Liver (tissue), 9 donors: ENCODE data around the gene LOXL3. TPM values are rescaled to one million over a fixed set of nuclear protein-coding genes. Genes with fewer than 3 reads are reported as not detected.

ENCODE experiments used
- DNase-seq: peaks from one replicate; pipeline ENCODE4 v3.0.0-alpha.2; 2017; ENCODE audit warnings: low spot score
- H3K27ac ChIP-seq, 2 donors: one replicate each; pipeline ENCODE4 v1.7.0; 2013; ENCODE audit warnings: inconsistent platforms in 2 of 2, low read length in 2 of 2, control low read depth in 1 of 2, low read depth in 1 of 2, mild to moderate bottlenecking in 1 of 2
- H3K27me3 ChIP-seq, 4 donors: one replicate each; pipeline versions ENCODE4 v1.6.1 to v1.7.0; 2013; ENCODE audit warnings: low read length in 3 of 4, inconsistent platforms in 1 of 4, mild to moderate bottlenecking in 1 of 4, moderate library complexity in 1 of 4; ENCODE audit not compliant: control insufficient read depth in 4 of 4, insufficient read depth in 4 of 4
- H3K36me3 ChIP-seq, 4 donors: one replicate each; pipeline versions ENCODE4 v1.6.1 to v1.7.0; 2013; ENCODE audit warnings: low read length in 3 of 4, mild to moderate bottlenecking in 3 of 4, low read depth in 1 of 4, moderate library complexity in 1 of 4; ENCODE audit not compliant: control insufficient read depth in 4 of 4, insufficient read depth in 3 of 4
- H3K4me1 ChIP-seq, 4 donors: one replicate each; pipeline versions ENCODE4 v1.6.1 to v1.7.0; 2013; ENCODE audit warnings: low read length in 3 of 4, mild to moderate bottlenecking in 3 of 4, moderate library complexity in 1 of 4; ENCODE audit not compliant: control insufficient read depth in 4 of 4, insufficient read depth in 4 of 4
- H3K4me3 ChIP-seq, 3 donors: one replicate each; pipeline versions ENCODE4 v1.6.1 to v1.7.0; 2013; ENCODE audit warnings: low read length in 3 of 3, control low read depth in 1 of 3, low read depth in 1 of 3, mild to moderate bottlenecking in 1 of 3
- H3K9ac ChIP-seq, 2 donors: one replicate each; pipeline ENCODE4 v1.7.0; 2013; ENCODE audit warnings: low read length in 2 of 2, mild to moderate bottlenecking in 2 of 2, moderate library complexity in 2 of 2, control low read depth in 1 of 2, low read depth in 1 of 2
- H3K9me3 ChIP-seq, 4 donors: one replicate each; pipeline versions ENCODE4 v1.6.1 to v1.7.0; 2013; ENCODE audit warnings: low read length in 3 of 4; ENCODE audit not compliant: control insufficient read depth in 4 of 4
- EGR1 ChIP-seq, 2 donors: IDR thresholded peaks; 2 replicates each; pipeline ENCODE4 v1.6.1; 2016 to 2018; ENCODE audit warnings: antibody characterized with exemption in 2 of 2, low read depth in 2 of 2
- FOXA1 ChIP-seq: IDR thresholded peaks from 2 replicates; pipeline ENCODE4 v1.6.1; 2016; ENCODE audit warnings: antibody characterized with exemption
- FOXA2 ChIP-seq: IDR thresholded peaks from 2 replicates; pipeline ENCODE4 v1.6.1; 2016; ENCODE audit warnings: antibody characterized with exemption
- GABPA ChIP-seq, 2 donors: IDR thresholded peaks in 1 of 2; conservative IDR thresholded peaks in 1 of 2; 2 replicates each; pipeline ENCODE4 v1.6.1; 2016; ENCODE audit warnings: antibody characterized with exemption in 2 of 2, mild to moderate bottlenecking in 1 of 2, moderate library complexity in 1 of 2
- HNF4G ChIP-seq: IDR thresholded peaks from 2 replicates; pipeline ENCODE4 v1.6.1; 2016; ENCODE audit warnings: antibody characterized with exemption
- NR2F2 ChIP-seq: IDR thresholded peaks from 2 replicates; pipeline ENCODE4 v1.6.1; 2016; ENCODE audit warnings: antibody characterized with exemption
- RAD21 ChIP-seq, 2 donors: IDR thresholded peaks; 2 replicates each; pipeline ENCODE4 v1.6.1; 2016; ENCODE audit warnings: antibody characterized with exemption in 2 of 2, mild to moderate bottlenecking in 2 of 2
- RXRA ChIP-seq, 2 donors: IDR thresholded peaks; 2 replicates each; pipeline ENCODE4 v1.6.1; 2017 to 2018; ENCODE audit warnings: antibody characterized with exemption in 2 of 2, mild to moderate bottlenecking in 1 of 2
- SP1 ChIP-seq: IDR thresholded peaks from 2 replicates; pipeline ENCODE4 v1.6.1; 2018; ENCODE audit warnings: antibody characterized with exemption, mild to moderate bottlenecking
- TAF1 ChIP-seq: conservative IDR thresholded peaks from 2 replicates; pipeline ENCODE4 v1.6.1; 2016; ENCODE audit warnings: antibody characterized with exemption, mild to moderate bottlenecking
- YY1 ChIP-seq: IDR thresholded peaks from 2 replicates; pipeline ENCODE4 v1.6.1; 2016; ENCODE audit warnings: antibody characterized with exemption, mild to moderate bottlenecking
- WGBS: extraction: QIAGEN DNeasy Blood & Tissue Kit; methylation state at CpG from one replicate; pipeline ENCODE4 v1.1.7; 2013; 5-methylcytosine and 5-hydroxymethylcytosine counted together
- polyA plus RNA-seq, 2 donors: library from polyadenylated mRNA; stranded (reverse) in 1 of 2; unstranded in 1 of 2; fragments of 200-250 nt in 1 of 2; fragments of >200 nt in 1 of 2; fragmentation: Nextera tagmentation in 1 of 2; extraction: Ambion mirVana in 1 of 2; gene quantifications; one replicate each; pipeline versions ENCODE4 v1.2.1 to v1.2.3, GENCODE V29; 2013 to 2015
- total RNA-seq, 2 donors: library from RNA; depleted of rRNA; stranded (reverse); fragments of >200 nt; gene quantifications; one replicate each; pipeline ENCODE4 v1.2.3, GENCODE V29; 2014
- TF ChIP-seq, protein P1 (sequence below): IDR thresholded peaks from 2 replicates; pipeline ENCODE4 v1.6.1; 2016; ENCODE audit warnings: antibody characterized with exemption
- TF ChIP-seq, protein P2 (sequence below): IDR thresholded peaks from 2 replicates; pipeline ENCODE4 v1.6.1; 2016; ENCODE audit warnings: antibody characterized with exemption
- TF ChIP-seq, protein P3 (sequence below): fragments of 150-350 bp; IDR thresholded peaks from 2 replicates; pipeline ENCODE4 v1.5.1; 2017; ENCODE audit warnings: improper control_type of control experiment, low read depth, low read length; ENCODE audit not compliant: missing input control
- TF ChIP-seq, protein P4 (sequence below): IDR thresholded peaks from 2 replicates; pipeline ENCODE4 v1.6.1; 2016; ENCODE audit warnings: antibody characterized with exemption, mild to moderate bottlenecking
- TF ChIP-seq, protein P5 (sequence below): IDR thresholded peaks from 2 replicates; pipeline ENCODE4 v1.6.1; 2016; ENCODE audit warnings: antibody characterized with exemption
- donor health status: healthy.
- donor health status: healthy.
- donor health status: healthy.
- donor health status: healthy.
- donor health status: healthy.

The LOXL3 gene
- total and polyA plus RNA-seq, 4 donors = 0.31 to 2.8 (median 1.3) TPM

DNA sequence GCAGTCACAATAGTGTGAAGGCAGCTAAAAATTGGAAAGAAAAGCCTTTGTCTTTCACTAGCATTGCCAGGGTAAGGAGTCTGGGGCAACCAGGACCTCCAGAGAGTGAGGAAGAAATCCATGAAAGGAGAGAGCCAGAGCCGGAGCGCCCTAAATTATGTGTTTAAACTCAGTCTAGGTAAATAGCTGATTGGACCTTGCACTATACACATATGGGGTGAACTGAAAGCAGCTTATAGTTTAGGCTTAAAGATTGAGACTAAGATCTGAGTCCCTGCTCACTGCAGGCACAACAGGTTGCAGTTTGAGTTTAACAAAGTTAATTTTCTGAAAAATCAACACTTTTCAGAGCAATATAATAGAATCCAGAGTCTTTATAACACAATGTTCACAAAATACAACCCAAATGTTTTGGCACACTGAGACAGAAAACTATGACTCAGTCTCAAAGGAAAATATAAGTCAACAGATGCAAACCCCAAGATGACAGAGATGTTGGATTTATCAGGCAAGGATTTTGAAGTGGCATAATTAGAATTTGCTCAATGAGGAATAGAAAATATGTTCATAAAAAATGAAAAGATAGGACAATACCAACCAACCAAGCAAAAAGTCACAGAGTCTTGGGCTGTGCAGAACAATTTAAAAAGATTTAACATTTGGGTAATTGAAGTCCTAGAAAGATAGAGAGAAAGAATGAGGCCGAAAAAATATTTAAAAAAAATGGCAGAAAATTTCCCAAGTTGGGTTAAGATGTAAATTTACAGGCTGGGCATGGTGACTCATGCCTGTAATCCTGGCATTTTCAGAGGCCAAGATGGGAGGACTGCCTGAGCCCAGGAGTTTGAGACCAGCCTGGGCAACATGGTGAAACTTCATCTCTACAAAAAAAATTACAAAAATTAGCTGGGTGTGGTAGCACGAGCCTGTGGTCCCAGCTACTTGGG lies 40.4 kb upstream of the LOXL3 start:
- no peak overlapping the region for H3K27ac ChIP-seq
- no peaks in the 10 kb centered on the region for H3K4me1 ChIP-seq
- H3K9me3 ChIP-seq = no peaks in the 10 kb centered on the region
- DNase-seq = no peak
- H3K9ac ChIP-seq = no peak overlapping the region
- peaks cover 0 to 4% (median under 1%) of the 10 kb centered on the region in 4 donors for H3K27me3 ChIP-seq
- TF ChIP-seq, protein P1, sequence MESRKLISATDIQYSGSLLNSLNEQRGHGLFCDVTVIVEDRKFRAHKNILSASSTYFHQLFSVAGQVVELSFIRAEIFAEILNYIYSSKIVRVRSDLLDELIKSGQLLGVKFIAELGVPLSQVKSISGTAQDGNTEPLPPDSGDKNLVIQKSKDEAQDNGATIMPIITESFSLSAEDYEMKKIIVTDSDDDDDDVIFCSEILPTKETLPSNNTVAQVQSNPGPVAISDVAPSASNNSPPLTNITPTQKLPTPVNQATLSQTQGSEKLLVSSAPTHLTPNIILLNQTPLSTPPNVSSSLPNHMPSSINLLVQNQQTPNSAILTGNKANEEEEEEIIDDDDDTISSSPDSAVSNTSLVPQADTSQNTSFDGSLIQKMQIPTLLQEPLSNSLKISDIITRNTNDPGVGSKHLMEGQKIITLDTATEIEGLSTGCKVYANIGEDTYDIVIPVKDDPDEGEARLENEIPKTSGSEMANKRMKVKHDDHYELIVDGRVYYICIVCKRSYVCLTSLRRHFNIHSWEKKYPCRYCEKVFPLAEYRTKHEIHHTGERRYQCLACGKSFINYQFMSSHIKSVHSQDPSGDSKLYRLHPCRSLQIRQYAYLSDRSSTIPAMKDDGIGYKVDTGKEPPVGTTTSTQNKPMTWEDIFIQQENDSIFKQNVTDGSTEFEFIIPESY = no peak
- TF ChIP-seq, protein P2, sequence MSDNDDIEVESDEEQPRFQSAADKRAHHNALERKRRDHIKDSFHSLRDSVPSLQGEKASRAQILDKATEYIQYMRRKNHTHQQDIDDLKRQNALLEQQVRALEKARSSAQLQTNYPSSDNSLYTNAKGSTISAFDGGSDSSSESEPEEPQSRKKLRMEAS = no peak
- TF ChIP-seq YY1 (no peak), SP1 (no peak), FOXA2 (no peak), TAF1 (no peak), EGR1 (IDR thresholded peaks at IDR 0.05; ENCODE audit: low read depth in 2 of 2) (no peak), HNF4G (no peak), RXRA (IDR thresholded peaks at IDR 0.05) (no peak), RAD21 (IDR thresholded peaks at IDR 0.05) (no peak), FOXA1 (no peak)
- TF ChIP-seq, protein P3, sequence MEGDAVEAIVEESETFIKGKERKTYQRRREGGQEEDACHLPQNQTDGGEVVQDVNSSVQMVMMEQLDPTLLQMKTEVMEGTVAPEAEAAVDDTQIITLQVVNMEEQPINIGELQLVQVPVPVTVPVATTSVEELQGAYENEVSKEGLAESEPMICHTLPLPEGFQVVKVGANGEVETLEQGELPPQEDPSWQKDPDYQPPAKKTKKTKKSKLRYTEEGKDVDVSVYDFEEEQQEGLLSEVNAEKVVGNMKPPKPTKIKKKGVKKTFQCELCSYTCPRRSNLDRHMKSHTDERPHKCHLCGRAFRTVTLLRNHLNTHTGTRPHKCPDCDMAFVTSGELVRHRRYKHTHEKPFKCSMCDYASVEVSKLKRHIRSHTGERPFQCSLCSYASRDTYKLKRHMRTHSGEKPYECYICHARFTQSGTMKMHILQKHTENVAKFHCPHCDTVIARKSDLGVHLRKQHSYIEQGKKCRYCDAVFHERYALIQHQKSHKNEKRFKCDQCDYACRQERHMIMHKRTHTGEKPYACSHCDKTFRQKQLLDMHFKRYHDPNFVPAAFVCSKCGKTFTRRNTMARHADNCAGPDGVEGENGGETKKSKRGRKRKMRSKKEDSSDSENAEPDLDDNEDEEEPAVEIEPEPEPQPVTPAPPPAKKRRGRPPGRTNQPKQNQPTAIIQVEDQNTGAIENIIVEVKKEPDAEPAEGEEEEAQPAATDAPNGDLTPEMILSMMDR = no peak
- TF ChIP-seq, protein P4, sequence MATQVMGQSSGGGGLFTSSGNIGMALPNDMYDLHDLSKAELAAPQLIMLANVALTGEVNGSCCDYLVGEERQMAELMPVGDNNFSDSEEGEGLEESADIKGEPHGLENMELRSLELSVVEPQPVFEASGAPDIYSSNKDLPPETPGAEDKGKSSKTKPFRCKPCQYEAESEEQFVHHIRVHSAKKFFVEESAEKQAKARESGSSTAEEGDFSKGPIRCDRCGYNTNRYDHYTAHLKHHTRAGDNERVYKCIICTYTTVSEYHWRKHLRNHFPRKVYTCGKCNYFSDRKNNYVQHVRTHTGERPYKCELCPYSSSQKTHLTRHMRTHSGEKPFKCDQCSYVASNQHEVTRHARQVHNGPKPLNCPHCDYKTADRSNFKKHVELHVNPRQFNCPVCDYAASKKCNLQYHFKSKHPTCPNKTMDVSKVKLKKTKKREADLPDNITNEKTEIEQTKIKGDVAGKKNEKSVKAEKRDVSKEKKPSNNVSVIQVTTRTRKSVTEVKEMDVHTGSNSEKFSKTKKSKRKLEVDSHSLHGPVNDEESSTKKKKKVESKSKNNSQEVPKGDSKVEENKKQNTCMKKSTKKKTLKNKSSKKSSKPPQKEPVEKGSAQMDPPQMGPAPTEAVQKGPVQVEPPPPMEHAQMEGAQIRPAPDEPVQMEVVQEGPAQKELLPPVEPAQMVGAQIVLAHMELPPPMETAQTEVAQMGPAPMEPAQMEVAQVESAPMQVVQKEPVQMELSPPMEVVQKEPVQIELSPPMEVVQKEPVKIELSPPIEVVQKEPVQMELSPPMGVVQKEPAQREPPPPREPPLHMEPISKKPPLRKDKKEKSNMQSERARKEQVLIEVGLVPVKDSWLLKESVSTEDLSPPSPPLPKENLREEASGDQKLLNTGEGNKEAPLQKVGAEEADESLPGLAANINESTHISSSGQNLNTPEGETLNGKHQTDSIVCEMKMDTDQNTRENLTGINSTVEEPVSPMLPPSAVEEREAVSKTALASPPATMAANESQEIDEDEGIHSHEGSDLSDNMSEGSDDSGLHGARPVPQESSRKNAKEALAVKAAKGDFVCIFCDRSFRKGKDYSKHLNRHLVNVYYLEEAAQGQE = no peak
- H3K36me3 ChIP-seq = no peaks in the 10 kb centered on the region
- WGBS = 67% methylated on average over 4 of the region's 4 CpGs
- no peak overlapping the region for H3K4me3 ChIP-seq

DNA sequence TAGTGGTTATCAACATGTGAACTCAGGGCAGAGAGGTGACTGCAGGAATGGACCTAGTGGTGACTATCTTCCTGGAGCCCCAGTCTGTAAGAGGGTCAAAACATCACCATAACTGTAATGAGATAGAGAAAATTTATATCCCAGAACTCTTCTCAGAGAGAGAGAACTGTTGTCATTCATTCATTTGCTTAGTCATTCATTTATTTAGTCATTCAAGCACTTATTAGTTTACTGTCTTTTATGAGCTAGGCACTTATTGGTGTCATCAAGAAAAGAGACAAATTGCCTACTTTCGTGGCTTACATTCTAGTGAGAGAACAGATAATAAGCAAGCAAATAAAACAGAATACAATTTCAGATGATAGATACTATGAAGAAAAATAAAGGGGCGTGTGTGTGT lies 34.9 kb upstream of the LOXL3 start:
- Histone ChIP-seq H3K27me3 (peaks cover 0 to 6% (median under 1%) of the 10 kb centered on the region in 4 donors), H3K9me3 (no peaks in the 10 kb centered on the region), H3K36me3 (no peaks in the 10 kb centered on the region), H3K4me1 (peaks cover 0 to 3% (median 0%) of the 10 kb centered on the region in 4 donors), H3K27ac (no peak overlapping the region), H3K4me3 (no peak overlapping the region), H3K9ac (no peak overlapping the region)
- WGBS = 64% methylated on average over 2 of the region's 2 CpGs
- DNase-seq = no peak
- TF ChIP-seq, protein P4 = no peak
- TF ChIP-seq NR2F2 (no peak), EGR1 (IDR thresholded peaks at IDR 0.05; ENCODE audit: low read depth in 2 of 2) (no peak), RXRA (IDR thresholded peaks at IDR 0.05) (no peak), FOXA1 (no peak), HNF4G (no peak), GABPA (IDR thresholded peaks at IDR 0.05 in 1 of 2, conservative IDR thresholded peaks at IDR 0.05 in 1 of 2) (no peak), YY1 (no peak)
- TF ChIP-seq, protein P5, sequence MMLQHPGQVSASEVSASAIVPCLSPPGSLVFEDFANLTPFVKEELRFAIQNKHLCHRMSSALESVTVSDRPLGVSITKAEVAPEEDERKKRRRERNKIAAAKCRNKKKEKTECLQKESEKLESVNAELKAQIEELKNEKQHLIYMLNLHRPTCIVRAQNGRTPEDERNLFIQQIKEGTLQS = no peak
- TF ChIP-seq, protein P3 = no peak
